CD4-positive, alpha-beta T cell treated with Interleukin-12 subunit alpha and Interleukin-12 subunit beta, for 1 hour (primary cell): ENCODE measurements around the gene FOXK1.
"Not testable (repeated sequence)": the region's sequence is repeated elsewhere in the genome, so short reads cannot be mapped to it uniquely, and the experiment has no call there.

Experiments
- DNase-seq: peaks from one replicate; pipeline ENCODE4 v3.0.0-alpha.2; 2020

The FOXK1 gene

DNA sequence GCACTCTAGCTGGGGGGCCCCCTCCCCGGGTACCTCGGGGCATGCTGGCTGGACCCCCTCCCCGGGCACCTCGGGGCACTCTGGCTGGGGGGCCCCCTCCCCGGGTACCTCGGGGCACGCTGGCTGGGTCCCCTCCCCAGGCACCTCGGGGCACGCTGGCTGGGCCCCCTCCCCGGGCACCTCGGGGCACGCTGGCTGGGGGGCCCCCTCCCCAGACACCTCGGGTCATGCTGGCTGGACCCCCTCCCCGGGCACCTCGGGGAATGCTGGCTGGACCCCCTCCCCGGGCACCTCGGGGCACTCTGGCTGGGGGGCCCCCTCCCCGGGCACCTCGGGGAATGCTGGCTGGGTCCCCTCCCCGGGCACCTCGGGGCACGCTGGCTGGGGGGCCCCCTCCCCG lies 120.5 kb downstream of the FOXK1 start:
- DNase-seq, result not testable (repeated sequence)

- DNase-seq, result no peak
Measured at GRCh38 chr7:4803397-4804241, 121.5 kb downstream of the FOXK1 start.

DNA sequence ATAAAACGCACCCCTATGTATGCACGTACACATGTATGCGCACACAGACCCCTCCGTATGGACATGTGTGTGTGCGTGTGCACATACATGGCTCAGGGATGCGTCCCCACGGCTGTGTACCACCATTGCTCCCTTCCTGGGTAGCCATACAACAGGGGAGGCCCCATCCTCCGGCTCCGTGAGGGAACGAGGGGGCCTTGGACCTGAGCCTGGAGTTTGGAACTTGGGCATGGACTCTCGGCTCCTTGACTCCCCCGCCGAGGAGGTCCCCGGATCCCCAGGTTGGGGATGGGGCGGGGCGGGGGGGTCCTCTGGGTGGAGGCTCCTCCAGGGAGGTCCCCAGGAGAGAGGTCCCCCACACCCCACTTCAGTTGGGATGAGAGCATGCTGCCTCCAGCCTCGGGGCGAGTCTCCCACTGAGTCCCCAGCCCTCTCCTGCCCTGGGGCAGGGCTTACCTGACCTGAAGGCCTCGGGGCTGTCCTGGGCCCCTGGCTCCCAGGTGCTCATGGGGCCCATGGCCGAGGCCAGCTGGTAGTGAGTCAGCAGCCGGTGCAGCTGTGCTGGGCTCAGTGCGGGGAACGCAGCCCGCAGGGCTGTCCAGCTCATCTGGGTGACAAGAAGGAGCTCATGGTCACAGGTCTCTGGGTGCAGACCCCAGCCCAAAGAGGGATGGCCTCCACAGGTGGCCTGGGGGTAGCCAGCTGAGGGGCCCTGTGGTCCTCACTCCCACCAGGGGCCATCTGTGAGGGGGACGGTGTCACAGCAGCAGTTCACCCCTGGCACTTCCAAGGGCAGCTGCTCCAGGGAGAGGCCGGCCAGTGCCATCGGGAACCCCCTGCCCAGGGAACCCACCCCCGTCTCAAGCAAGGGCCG lies 123.3 kb downstream of the FOXK1 start:
- DNase-seq, result no peak

DNA sequence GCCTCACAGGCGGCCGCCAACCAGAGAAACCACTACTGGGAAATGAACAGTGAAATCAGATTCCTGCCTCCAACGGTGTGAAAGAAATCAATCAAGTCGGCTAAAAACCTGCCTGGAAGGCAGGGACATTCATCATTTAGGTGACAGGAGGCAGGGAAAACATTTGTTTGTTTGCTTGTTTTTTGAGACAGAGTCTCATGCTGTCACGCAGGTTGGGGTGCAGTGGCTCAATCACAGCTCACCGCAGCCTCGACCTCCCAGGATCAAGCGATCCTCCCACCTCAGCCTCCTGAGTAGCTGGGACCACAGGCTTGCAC lies 123.8 kb downstream of the FOXK1 start:
- DNase-seq, result no peak

- no peak for DNase-seq
Measured at GRCh38 chr7:4806983-4807597, 125.0 kb downstream of the FOXK1 start.

DNA sequence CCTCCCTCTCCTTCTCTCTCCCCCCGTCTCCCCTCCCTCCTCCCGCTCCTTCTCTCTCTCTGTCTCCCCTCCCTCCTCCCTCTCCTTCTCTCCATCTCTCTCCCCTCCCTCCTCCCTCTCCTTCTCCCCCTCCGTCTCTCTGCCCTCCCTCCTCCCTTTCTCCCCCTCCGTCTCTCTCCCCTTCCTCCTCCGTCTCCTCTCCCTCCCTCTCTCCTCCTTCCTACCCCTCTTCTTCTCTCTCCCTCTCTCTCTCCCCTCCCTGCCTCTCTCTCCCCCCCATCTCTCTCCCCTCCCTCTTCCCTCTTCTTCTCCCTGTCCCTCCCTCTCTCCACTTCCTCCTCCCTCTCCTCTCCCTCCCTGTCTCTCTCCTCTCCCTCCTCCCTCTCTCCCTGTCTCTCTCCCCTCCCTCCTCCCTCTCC lies 125.5 kb downstream of the FOXK1 start:
- DNase-seq, result no peak

DNA sequence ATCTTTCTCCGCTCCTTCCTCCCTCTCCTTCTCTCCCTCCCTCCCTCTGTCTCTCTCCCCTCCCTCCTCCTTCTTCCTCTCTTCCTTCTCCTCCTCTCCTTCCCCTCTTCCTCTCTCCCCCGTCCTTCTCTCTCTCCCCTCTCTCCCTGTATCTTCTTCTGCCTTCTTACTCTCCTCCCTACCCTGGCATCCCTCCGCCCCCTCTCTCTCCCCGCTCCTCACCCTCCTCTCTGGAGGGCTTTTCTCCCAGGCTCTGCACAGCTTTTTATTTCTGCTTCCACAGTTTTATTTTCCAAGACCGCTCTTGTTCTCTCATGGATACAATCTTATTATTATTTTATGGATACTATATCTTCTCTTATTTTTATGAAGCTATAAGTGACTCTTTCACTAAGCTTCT lies 125.9 kb downstream of the FOXK1 start:
- DNase-seq, result no peak

DNA sequence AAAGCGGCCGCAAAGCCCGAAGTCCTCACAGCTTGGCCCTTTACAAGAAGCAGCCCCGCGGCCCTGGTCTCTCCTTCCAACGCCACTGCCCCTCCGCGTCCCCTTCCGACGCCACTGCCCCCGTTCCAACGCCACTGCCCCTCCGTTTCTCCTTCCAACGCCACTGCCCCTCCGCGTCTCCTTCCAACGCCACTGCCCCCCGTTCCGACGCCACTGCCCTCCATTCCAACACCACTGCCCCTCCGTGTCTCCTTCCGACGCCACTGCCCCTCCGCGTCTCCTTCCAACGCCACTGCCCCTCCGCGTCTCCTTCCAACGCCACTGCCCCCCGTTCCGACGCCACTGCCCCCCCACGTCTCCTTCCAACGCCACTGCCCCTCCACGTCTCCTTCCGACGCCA lies 126.5 kb downstream of the FOXK1 start:
- DNase-seq, result no peak

DNA sequence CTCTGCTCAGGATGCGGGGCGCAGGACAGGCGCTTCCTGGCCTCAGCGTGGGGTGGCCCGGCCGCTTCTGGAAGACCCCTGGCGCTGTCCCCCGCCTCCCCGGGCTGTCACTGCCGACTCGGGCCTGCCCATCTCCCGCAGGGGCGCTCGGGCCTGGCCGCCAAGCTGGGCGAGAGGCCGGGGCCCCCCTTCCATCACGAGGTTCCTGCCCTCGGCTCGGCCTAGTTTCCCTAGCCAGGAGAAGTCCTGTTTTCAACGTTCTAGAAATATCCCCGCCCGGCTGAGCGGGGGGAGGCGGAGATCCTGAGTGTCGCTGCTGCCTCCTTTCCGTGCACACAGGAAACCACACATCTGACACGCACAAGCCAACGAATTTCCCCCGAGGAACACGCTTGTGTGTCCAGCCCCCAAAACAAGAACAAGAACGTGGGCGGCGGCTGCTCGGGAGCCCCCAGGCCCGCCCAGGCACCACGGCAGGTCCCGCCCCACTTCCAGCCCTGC lies 127.0 kb downstream of the FOXK1 start:
- DNase-seq, result peak; percentile 42

GRCh38 chr7:4809666-4810065 lies 127.6 kb downstream of the FOXK1 start:
- no peak for DNase-seq

DNA sequence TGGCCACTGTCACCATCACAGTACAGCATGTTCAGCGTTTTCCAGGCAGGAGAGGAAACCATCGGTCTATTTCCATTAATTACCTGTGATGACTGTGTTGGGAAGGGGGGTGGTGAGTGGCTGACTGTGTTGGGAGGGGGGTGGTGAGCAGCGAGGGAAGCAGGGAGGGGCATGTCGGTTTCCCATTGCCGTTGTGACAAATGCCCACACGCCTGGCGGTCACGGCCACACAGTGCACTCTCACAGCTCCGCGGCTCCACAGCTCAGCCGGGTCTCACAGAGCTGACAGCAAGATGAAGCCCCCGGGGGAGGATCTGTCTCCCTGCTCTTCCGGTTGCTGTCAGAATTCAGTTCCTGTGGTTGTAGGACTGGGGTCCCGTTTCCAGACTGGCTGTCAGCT lies 132.3 kb downstream of the FOXK1 start:
- no peak for DNase-seq

DNA sequence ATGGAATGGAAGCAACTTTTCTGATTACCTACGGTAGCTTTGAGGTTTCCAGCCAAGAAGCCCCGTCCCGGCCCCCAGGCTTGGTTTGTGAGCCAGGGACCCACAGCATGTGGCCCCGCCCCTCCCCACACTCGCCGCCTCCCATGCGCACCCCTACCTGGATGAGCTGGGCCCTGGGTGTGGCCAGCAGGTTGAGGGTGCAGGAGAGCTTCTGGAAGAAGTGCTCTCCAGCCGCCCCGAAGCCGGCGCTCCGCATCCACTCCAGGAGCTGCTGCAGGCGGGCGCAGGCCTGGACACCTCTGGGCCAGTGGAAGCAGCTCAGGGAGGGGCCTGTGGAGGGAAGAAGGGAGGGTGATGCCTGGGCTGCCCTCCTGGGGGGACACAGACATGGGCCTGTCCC lies 133.0 kb downstream of the FOXK1 start:
- DNase-seq, result no peak

DNA sequence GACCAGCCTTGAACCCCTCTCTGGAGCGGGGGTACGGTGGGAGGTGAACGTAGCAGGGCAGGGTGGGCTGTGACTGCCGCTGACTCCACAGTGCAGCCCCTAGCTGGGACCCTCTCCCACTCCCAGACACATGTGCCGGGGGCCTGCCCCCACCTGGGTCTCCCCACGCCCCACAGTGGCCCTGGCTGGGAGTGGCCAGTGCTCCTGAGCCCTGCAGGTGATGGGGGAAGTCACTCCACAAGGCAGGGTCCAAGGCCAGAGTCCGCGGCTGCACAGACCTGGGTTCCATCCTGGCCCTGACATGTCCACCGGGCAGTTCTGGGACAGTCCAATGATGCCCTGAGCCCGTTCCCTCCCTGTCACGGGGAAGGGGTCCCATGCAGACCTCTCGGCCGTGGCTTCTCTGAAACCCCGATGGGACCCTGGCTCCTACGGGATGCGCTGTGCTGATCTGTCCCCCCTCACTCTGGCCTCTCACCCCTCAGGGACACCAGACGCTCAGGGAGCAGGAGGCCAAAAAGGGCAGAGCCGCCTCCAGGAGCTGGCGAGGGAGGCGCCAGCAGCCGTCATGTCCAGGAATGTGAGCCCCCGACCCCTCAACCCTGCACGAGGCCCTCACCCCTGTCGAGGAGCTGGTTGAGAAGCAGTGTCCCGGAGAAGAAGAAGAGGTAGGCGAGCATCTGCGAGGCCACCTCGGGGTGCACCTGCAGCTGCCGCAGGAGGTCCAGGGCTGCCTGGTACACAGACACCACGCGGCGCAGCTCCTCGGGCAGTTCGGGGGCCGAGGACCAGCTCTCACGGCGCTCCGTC lies 133.7 kb downstream of the FOXK1 start:
- DNase-seq, result no peak

GRCh38 chr7:4816419-4817080 lies 134.5 kb downstream of the FOXK1 start:
- DNase-seq, result no peak

- no peak for DNase-seq
Measured at GRCh38 chr7:4817178-4817901, 135.2 kb downstream of the FOXK1 start.

DNA sequence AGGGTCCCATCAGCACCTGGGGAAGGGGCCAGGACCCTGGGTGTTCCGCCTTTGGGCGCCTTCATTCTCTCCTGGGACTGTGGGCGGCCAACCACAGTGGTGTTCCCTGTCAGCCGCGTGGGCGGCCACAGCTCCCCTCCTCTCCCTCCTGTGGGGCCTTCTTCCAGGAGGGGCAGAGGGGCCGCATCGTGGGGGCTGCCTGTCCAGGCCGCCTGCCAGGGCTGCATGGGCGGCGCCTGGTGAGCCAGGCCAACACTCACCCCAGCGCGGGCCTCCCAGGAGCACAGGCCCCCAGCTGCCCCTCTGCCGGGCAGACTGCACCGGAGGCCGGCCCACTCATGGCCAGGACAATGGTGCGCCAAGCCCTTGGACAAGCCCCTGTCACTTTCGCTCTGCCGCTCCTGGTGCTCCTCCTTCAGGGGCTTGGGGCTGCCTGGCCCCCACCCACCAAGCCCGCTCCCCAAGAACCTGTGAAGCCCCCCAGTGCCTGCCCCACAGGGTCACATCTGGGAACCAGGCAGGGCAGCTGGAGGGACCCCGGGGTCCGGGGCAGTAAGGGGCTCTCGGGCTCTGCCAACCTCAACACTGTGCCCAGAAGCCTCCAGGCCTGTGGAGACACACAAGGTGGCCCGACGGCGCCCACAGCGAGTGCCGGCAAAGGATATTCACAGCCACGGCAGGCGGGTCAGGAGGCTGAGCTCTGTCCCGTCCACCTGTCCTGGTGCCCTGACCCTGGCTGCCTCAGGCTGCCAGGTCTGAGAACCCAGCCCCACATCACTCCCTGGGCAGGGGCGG lies 136.1 kb downstream of the FOXK1 start:
- DNase-seq, result no peak

GRCh38 chr7:4819560-4820404 lies 137.7 kb downstream of the FOXK1 start:
- DNase-seq, result no peak

DNA sequence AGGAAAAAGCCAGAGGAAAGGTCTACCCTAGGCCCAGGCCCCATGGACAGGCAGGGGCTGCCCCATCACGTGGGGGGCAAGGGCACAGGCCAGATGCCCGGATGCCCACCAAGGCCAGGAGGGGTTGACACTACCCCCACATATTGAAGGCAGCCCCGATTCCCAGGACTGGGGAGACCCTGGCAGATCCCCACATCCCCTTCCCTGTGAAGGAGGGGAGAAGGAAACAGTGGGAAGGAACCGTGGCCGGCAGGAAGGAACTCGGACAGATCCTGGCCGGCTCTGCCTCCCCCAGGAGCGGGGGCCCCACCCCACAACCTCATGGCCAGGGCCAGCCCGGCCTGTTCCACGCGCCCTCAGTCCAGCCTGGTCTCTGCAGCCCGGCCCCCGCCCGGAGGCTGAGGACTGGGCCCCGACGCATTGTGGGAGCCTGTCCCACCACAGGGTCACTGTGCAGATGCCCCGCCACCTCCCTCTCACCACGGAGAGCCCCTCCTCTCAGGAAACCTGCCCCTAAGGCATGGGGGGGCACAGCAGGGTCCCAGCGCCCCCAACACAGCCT lies 138.4 kb downstream of the FOXK1 start:
- DNase-seq, result no peak
